Stimulated activated naive CD8-positive, alpha-beta T cell treated with anti-CD3 and anti-CD28 coated beads, Interleukin-15, Interleukin-2, amounts not matched to agents 100 U/mL and 50 U/mL, for 24 hours (primary cell): ENCODE results near the gene IPO11.
"Not testable (repeated sequence)": the region's sequence is repeated elsewhere in the genome, so short reads cannot be mapped to it uniquely, and the experiment has no call there.

Source experiments
- ATAC-seq: fragments of 150-1000 bp; cut with Tn5 transposase; one replicate; pipeline ENCODE4 v1.10.0; 2021
- DNase-seq: peaks from one replicate; pipeline ENCODE4 v3.0.0; 2021

IPO11 gene

DNA sequence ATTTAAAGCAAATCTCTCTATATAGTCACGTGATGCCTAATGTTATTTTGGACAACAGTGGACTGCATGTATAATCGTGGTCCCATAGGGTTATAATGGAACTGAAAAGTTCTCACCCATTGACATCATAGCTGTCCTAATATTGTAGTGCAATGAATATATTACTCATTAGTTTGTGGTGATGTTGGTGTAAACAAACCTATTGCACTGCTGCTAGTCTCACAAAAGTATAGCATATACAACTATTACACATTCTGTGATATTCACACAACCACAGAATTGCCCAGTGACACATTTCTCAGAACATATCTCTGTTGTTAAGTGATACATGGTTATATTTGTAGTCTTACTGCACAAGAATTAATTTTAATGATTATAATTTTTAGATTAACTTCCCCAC lies 37.7 kb downstream of the IPO11 start:
- ATAC-seq: no peak

DNA sequence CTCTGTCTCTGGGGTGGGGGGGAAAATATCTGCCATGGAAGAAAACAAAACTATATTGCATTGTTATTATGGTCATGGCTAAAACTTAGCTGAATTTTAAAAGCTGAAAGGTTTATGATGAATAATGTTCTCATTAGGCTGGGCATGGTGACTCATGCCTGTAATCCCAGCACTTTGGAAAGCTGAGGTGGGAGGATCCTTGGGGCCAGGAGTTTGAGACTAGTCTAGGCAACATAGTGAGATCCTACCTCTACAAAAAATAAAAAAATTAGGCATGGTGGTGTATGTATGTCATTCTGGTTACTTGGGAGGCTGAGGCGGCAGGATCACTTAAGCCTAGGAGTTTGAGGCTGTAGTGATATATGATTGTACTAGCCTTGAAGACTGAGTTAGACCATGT lies 44.5 kb downstream of the IPO11 start:
- DNase-seq (no peak), ATAC-seq (no peak)

More for the DNA sequence above, 37.7 kb downstream of the IPO11 start:
- DNase-seq: no peak

DNA sequence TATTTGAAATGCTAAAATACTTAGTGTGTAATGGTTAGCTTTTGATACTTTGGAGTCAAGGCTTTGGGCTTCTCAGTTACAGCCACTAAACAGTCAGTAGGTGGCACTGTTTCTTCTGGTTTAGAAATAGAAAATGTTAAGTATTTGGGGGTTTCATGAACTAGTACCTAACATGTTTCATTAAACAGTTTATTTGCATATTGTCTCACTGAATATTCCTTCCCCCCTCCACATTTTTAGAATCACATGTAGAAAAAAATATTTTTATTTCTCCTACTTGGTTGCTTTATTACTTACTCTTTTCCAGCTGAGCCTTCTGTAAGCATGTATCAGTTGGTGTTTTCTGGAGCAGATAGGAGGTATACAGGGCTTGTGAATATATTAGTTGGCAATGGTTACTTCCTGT lies 48.0 kb downstream of the IPO11 start:
- no peak for DNase-seq
- no peak for ATAC-seq

DNA sequence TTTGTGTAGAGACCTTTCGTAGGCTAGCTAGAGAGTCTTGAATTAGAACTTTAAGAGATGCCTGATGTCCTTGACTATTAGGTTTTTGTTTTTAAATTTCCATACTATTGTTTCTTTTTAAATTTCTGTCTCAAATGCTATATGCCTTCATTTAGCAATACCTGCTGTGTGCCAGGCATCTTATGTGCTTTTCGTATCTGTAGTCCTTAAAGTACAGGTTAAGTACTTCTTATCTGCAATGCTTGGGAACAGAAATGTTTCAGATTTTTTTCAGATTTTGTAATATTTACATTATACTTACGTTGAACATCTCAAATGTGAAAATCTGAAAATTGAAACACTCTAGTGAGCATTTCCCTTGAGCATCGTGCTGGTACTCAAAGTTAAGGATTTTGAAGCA lies 49.0 kb downstream of the IPO11 start:
- ATAC-seq (no peak), DNase-seq (no peak)

DNA sequence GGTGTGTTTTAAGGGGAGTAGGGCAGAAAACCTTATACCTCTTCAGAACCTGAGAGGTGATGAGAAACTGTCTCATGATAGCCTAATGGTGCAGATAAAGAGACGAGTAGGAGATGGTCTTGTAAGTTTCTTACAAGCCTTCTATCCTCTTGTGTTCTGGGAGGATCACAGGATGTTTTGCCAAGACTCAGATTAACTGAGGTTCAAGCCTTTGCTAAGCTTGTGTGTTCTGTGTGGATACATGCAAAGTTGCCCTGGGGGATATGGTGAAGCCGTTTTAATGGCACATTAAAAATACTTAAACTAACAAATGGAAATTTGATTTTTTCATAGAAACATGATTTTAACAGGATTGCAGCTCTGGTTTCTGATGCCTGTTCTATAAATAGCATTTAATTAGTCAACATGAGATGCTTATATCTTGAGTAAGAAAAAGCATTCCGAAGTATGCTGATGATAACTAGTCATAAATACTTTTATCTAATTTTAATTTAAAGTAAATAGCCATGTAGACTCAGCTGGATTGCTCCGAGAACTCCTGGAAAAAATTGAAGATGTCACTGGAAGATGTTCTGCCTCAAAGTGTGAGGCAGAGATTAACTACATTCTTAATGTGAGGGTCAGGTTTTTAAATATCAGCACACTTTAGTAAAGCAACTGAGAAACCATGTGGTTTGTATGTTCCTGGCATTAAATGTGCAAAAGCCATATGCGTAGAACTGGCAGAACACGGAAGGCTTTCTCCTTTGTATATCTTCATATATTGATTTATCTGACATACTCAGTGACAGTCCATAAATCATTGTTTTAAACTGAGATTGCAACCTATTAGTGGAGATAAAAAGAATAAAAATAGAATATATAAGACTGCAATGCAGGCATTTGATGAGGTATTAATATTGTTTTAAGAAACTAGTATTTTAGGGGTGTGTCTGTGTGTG lies 53.7 kb downstream of the IPO11 start:
- ATAC-seq (no peak), DNase-seq (no peak)

DNA sequence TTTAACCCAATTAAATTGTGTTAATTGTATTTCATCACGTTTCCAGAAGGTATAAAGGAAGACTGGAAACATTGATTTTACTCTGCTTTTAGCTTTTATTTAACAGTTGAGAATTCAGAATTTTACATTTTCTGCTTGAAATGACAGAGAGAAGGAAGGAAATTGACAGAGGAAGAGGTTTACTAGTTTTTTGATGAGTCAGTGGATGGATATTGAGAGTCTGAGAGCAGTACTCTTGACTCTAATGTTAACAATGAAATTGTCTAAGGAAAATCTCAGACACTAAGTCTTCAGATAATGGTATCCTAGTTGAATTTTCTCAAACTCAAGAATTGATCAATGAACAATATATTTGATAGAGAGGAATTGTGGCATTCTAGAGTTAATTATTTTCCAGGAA lies 60.6 kb downstream of the IPO11 start:
- no peak for ATAC-seq
- no peak for DNase-seq

DNA sequence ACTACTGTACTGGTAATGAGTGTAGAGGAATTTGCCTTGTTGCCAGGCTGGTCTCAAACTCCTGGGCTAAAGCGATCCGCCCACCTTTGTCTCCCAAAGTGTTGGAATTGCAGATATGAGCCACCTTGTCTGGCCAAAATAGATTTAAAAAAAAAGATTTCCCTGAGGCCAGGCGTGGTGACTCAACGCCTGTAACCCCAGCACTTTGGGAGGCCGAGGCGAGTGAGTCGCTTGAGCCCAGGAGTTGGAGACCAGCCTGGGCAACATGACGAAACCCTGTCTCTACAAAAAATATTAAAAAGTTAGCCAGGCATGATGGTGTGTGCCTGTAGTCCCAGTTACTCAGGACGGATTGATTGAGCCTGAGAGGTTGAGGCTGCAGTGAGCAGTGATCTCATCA lies 62.5 kb downstream of the IPO11 start:
- no peak for DNase-seq
- ATAC-seq: no peak

DNA sequence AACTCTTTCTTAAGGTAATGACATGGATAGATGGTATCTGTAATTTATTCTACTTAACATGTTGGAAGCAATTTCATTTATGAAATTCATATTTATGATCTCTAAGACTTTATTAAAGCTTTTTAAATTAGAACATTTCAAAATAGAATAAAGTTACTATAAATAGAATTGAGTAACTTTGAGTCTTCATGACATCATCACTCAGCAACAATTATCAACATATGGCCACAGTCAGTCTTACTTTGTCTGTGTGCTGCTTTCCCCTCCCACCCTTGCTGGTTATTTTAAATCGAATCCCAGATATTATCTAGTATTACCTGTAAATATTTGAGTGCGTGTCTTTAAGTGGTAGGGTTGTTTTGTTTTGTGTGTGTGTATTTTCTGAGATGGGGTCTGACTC lies 65.2 kb downstream of the IPO11 start:
- DNase-seq: no peak
- ATAC-seq: no peak

DNA sequence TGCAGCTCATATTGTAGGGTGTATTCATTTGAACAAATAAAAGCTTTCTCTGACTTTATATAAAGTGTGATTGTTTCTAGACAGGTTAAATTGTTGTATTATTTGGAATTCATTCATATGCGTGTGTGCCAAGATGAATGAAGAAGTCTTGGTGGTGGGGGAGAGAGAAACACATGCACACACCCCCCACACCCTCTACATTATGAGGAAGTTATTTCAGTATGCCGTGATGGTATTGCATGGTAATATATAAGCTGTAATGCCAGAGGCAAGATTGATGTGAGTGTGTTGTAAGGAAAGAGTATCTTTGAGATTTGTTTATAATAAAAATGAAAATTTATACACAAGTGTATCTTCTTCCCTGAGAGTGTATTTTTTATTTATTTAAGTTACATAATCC lies 71.0 kb downstream of the IPO11 start:
- no peak for ATAC-seq
- DNase-seq: no peak

DNA sequence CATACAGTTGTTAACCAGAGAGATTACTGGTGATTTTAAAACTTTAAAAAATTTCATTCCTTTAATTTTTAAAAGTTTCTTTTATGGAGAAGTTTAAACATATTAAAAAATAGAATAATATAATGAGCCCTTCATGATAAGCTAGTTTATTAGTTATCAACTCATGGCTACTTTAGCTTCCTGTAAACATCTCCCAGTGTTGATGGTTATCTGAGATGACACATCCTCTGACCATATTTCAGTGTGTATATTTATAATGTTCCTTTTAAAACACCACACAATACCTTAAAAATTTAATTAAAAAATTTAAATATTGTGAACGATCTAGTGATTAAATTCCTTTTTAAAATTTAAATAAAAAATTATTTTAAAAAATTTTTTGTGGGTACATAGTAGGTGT lies 74.1 kb downstream of the IPO11 start:
- no peak for DNase-seq
- no peak for ATAC-seq

DNA sequence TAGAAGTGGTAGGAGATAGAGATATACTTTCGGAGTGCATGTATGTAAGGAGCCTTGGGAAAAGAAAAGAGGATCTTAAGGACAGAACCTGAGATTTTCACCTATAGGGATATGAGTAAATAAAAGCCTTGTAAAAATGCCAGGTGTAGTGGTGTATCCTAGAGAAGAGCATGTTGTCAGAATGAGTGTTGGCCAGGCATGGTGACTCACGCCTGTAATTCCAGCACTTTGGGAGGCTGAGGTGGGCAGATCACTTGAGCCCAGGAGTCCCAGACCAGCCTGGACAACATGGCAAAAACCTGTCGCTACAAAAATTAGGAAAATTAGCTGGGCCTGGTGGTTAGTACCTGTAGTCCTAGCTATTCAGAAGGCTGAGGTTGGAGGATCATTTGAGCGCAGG lies 76.0 kb downstream of the IPO11 start:
- DNase-seq: no peak
- no peak for ATAC-seq

DNA sequence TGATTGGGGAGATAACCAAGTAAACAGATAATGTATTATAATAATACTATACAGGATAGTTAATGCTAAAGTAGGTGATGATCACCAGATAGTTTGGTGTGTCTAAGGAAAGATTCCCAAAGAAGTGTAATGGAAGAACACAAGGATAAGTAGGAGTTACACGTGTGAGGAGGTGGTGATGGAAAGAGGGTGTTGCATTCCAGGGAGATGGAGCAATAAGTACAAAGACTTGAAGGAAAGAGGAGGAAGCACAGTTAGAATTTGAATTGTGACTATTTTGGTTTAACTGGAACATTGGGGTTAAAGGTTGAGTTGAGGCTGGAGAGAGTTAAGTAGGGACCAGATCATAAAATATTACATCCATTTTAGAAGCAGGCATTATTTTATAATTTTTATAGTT lies 76.9 kb downstream of the IPO11 start:
- no peak for DNase-seq
- ATAC-seq: no peak

DNA sequence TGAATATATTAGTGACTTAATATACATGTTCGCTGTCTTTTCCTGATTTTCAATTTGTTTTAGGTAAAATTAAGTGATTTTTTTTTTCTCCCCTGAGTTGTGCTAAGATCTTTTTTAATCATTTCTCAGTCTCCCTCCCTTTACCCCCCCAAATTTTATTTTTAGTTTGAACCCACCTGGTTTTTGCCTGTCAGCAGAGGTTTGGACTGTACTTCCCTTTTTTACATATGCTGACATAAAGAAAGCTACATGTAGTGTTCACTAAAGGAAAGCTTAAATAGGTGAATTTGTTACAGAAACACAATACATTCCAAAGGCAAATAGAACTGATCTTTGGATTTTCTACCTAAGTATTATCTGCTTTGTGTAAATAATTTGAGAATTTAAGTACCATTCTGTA lies 82.2 kb downstream of the IPO11 start:
- ATAC-seq (no peak), DNase-seq (no peak)

DNA sequence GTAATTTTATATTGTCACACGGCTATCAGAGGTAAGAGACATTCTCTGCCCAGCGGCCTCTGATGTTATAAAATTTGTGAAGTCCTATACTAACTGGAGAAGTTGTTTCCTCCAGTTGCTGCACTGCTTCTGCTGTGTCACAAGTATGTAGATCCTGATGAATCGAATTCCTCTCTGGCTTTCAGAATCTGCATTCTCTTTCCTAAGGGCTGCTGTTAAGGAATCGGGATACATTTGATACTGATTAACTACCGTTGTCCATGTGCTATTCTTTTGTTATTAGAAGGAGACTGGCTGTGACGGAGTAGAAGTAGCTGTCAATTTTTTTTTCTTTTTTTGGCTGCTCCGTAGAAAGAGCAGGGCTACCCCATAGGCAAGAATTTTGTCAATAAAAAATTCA lies 84.3 kb downstream of the IPO11 start:
- DNase-seq: no peak
- ATAC-seq: no peak

DNA sequence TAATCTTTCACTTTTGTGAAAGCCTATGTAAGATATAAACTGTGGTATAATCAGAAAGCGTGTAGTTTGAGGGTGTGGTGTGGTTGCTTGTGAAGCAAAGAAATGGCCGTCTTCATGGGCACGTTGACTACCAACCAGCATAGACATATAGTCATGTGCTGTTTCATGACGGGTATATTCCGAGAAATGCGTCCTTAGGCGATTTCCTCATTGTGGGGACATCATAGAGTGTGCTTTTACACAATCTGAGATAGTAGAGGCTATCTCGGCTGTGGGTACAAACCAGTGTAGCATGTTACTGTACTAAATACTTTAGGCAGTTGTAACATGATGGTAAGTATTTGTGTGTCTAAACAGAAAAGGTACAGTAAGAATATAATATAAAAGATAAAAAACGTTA lies 86.4 kb downstream of the IPO11 start:
- DNase-seq (no peak), ATAC-seq (no peak)

DNA sequence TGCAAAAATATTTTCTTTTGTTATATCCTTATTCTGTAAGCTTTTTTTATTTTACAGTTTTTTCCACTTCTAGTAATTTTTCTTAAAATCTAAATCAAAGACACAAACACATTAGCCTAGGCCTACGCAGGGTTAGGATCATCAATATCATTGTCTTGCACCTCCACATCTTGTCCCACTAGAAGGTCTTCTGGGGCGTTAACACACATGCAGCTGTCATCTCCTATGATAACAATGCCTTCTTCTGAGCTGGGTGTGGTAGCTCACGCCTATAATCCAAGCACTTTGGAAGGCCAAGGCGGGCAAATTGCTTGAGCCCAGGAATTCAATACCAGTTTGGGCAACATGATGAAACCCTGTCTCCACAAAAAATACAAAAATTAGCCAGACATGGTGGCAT lies 87.2 kb downstream of the IPO11 start:
- ATAC-seq (no peak), DNase-seq (no peak)

DNA sequence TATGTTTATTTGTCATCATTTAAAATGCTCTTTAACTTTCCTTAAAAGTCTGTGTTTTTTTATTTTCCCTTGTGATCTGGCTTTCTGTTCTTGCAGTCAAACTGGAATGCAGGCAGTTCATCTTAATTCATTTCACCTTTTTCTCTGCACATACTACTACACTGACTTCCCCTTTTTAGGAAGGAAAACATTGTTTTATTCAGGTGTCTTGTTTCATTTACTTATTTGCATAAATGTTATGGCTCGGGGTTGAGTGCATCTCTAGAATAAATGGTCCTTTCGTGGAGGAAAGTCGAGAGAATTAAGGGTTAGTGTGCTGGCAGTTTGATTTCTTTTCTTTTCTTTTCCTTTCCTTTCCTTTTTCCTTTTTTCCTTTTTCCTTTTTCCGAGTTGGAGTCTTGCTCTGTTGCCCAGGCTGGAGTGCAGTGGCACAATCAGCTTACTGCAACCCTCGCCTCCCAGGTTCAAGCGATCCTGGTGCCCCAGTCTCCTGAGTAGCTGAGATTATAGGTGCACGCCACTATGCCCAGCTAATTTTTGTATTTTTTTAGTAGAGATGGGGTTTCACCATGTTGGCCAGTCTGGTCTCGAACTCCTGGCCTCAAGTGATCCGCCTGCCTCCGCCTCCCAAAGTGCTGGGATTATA lies 90.0 kb downstream of the IPO11 start:
- DNase-seq (no peak), ATAC-seq (no peak)

DNA sequence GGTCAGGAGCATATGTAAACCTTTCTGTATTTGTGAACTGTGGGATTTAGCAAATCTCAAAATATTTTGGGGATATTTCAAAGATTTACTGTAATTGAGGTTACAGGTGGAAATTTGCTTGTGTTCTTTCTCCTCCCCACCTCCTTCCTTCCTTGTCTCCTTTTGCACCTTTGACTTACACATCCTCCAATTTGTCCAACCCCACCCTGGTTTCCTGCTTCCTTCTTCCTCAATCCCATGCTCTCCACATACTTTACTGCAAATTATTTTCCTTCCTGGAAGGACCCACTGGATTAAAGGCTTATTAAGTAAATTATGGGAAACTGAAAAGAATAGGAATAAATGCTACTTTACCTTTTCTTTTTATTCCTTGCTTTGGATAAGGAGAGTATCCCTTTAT lies 91.6 kb downstream of the IPO11 start:
- ATAC-seq: no peak
- no peak for DNase-seq

DNA sequence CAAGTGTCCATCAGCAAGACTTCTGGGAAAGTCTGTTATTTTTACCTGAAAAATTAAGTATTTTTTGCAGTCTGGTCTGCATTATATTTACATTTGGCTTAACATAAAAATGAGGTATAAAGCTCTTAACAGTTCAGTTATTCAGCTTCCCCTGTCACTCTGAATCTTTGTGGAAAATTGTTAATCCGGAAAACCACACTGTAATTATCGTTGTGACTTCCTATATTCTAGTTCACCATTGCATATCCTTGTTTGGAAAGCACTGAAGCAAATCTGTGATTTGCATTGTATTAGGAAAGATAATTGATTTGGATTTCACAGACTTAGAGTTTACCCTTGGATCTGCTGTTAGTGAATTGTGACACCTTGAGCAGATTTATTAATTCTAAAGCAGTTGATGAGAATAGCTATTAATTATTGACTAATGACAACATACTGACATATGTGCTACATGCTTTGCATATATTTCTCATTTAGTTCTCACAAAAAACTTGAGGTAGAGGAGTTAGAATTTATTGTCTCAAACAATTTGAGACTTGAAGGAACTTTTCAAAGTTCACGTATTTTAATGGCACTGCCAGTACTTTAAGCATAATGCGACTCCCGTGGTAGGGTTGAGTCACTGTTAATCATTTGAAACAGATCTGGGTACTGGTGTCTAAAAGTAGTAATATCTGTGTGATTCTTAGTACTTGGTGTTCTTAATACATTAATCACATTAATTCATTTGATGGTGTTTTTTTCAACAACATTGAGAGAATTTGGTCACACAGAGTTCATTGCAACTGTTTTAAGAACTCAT lies 94.3 kb downstream of the IPO11 start:
- no peak for DNase-seq
- ATAC-seq: no peak

DNA sequence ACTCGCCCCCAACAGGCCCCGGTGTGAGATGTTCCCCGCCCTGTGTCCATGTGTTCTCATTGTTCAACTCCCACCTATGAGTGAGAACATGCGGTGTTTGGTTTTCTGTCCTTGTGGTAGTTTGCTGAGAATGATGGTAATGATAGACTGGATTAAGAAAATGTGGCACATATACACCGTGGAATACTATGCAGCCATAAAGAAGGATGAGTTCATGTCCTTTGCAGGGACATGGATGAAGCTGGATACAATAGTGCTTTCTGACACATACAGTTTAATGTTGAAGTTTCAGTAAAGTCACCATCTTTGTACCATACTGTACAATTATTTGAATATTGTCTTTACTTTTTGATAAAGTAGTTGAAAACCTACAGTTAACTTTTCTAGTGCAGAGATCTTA lies 96.2 kb downstream of the IPO11 start:
- not testable (repeated sequence) for DNase-seq

DNA sequence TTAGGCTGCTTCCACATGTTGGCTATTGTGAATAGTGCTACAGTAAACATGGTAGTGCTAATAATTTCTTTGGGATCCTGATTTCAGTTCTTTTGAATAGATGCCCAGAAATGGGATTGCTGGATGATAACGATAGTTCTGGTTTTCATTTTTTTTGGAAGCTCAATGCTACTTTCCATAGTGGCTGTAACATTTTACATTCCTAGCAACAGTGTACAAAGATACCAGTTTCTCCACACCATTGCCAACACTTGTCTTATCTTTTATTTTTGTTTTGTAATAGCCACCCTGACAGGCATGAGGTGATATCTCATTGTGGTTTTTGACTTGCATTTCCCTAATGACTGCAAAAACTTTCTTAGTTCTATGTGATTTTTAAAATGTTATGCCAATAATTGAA lies 97.2 kb downstream of the IPO11 start:
- ATAC-seq: no peak
- DNase-seq: no peak

More for the DNA sequence above, 96.2 kb downstream of the IPO11 start:
- ATAC-seq: not testable (repeated sequence)

DNA sequence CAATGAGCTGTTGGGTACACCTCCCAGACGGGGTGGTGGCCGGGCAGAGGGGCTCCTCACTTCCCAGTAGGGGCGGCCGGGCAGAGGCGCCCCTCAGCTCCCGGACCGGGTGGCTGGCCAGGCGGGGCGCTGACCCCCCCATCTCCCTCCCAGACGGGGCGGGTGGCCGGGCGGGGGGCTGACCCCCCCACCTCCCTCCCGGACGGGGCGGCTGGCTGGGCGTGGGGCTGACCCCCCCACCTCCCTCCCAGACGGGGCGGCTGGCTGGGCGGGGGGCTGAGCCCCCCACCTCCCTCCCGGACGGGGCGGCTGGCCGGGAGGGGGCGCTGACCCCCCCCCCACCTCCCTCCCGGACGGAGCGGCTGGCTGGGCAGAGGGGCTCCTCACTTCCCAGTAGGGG lies 100.5 kb downstream of the IPO11 start:
- DNase-seq, ATAC-seq: not testable (repeated sequence)
